ENCODE measurements around the gene PRKCA.

PRKCA gene

DNA sequence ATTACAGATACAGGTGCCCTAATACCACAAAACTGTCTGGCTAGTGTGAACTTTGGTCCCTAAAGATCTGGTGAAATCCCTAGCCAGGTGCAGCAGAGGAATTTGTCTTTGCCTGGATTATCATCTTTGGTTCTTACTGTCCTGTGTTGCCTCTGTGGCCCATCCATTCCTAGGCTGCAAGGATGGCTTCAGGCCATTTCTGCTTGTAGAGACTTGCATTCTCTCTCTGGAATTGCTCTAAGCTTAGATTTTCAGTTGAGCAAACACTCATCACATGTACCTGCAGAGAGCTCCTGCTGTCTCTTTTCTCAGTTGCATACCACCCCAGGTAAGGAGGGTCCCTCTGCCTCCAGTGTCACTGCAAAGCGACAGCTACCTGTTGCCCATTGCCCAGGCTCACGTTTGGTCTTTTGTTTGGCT, 114.9 kb downstream of the PRKCA start:
- Histone ChIP-seq H3K36me3 (replicated peaks) (no peaks in the 10 kb centered on the region), H3K9me3 (no peaks in the 10 kb centered on the region), H3K27me3 (ENCODE audit: low read depth) (no peaks in the 10 kb centered on the region), H3K4me1 (peaks cover 5% of the 10 kb centered on the region), H3K4me3 (no peak overlapping the region)
- in situ Hi-C loops (cut with MboI; ENCODE audit: low sequenced_read_pairs): no loop called here
- no peak for DNase-seq (ENCODE audit: low spot score in 2 of 2)

DNA sequence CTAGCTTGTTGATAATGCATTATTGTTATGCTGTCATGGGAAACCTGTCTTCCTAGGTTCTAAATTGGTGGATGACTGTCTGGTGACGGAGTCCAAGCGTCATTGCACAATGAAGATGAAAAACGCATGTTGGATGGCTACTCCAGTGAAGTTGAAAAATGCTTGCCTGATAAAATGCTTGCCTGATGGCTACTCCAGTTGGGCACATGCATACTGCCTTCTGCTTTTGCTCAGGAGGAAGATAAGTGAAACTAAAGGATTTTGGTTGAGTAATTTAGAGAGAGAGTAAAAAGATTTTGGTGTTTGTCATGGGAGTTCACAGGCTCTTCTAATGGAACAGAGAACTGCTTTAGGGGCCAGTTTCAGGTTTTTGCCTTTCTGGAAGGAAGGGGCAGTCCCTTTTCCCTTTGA, 118.6 kb downstream of the PRKCA start:
- in situ Hi-C loops (cut with MboI; ENCODE audit: low sequenced_read_pairs): no loop called here
- peaks cover 8% of the 10 kb centered on the region for H3K4me1 ChIP-seq
- H3K9me3 ChIP-seq: no peaks in the 10 kb centered on the region
- DNase-seq (ENCODE audit: low spot score in 2 of 2): no peak
- no peaks in the 10 kb centered on the region for H3K36me3 ChIP-seq (replicated peaks)
- H3K4me3 ChIP-seq: no peak overlapping the region
- H3K27me3 ChIP-seq (ENCODE audit: low read depth): no peaks in the 10 kb centered on the region

DNA sequence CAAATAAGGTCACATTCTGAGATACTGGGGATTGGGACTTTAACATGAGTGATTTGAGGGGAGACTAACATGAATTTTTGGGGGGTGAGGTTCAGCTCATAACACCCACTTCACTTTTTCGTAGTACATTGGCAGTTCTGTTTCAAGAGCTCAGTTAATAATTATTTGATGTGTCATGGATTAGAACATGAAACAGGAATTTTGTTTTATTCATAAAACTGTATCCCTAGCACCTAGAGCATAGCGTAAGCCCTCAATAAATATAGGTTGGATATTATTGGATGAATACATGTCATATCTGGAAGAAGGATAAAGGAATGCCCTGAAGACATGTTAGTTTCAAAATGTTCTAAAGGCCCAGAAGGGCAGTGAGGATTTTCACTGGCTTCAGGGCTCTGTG, 119.8 kb downstream of the PRKCA start:
- no peak for DNase-seq (ENCODE audit: low spot score in 2 of 2)
- no peak overlapping the region for H3K4me3 ChIP-seq
- peaks cover 8% of the 10 kb centered on the region for H3K4me1 ChIP-seq
- H3K36me3 ChIP-seq (replicated peaks): no peaks in the 10 kb centered on the region
- in situ Hi-C loops (cut with MboI; ENCODE audit: low sequenced_read_pairs): no loop called here
- H3K27me3 ChIP-seq (ENCODE audit: low read depth): no peaks in the 10 kb centered on the region
- H3K9me3 ChIP-seq: no peaks in the 10 kb centered on the region

DNA sequence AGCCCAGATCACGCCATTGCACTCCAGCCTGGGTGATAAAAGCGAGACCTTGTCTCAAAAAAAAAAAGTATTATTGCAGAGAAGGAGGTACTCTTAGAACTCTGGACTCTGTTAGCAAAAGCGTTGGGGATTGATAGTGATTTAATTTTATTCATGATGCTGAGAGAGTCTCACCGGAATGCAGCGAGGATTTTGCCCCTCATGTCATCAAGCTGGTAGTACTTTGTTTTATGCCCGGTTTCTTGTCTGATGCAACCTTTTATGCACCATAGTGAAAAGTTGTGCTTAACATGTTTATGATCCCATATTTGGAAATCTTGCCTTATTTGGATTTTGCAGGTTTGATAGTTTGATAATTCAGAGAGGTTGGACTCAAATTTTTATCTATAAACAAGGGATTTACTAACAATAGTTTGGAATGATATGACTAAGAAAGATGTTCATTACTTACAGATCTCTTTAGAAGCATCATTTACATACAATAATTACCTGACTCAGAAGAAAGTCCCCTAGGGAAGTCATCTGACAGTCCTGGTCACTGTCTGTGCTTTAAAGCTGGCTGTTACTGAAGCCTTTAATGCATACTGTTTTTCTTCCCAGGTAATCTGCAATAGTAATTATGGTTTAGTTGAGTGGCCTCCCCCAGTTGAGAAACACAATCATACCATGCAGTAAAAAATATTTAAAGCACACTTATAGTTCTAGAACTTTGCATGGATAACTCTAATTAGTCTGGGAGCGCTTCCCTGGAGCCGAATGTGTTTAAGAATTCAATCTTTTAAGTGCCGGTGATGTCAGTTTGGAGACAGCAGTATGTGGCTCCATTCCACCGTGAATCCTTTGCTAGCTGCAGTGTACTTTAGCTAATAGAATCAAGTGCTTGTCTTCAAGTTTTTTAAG, 120.9 kb downstream of the PRKCA start:
- in situ Hi-C loops (cut with MboI; ENCODE audit: low sequenced_read_pairs): no loop called here

GRCh38 chr17:66425756-66426396, 123.5 kb downstream of the PRKCA start:
- Histone ChIP-seq H3K36me3 (replicated peaks) (no peaks in the 10 kb centered on the region), H3K9me3 (no peaks in the 10 kb centered on the region), H3K4me1 (peaks cover 8% of the 10 kb centered on the region), H3K4me3 (no peak overlapping the region), H3K27me3 (ENCODE audit: low read depth) (no peaks in the 10 kb centered on the region)
- DNase-seq (ENCODE audit: low spot score in 2 of 2): no peak
- in situ Hi-C loops (cut with MboI; ENCODE audit: low sequenced_read_pairs): no loop called here

More for the DNA sequence above, 120.9 kb downstream of the PRKCA start:
- Histone ChIP-seq H3K4me1 (peaks cover 8% of the 10 kb centered on the region), H3K9me3 (no peaks in the 10 kb centered on the region), H3K27me3 (ENCODE audit: low read depth) (no peaks in the 10 kb centered on the region), H3K4me3 (no peak overlapping the region), H3K36me3 (replicated peaks) (no peaks in the 10 kb centered on the region)
- no peak for DNase-seq (ENCODE audit: low spot score in 2 of 2)

- peak in 1 of 2 experiments; percentile 12 for DNase-seq (ENCODE audit: low spot score in 2 of 2)
Observed at GRCh38 chr17:66426397-66427033, 124.1 kb downstream of the PRKCA start.

DNA sequence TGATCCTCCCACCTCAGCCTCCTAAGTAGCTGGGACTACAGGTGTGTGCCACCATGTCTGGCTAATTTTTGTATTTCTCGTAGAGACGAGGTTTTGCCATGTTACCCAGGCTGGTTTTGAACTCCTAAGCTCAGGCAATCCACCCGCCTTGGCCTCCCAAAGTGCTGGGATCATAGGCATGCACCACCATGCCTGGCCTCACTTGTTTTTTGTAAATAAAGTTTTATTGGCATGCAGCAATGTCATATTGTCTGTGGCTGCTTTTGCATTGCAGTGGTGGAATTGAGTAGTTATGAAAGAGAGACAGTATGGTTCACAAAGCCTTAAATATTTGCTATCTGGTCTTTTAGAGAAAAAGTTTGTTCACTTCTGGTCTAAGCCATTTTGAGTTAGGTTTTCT, 124.7 kb downstream of the PRKCA start:
- no peaks in the 10 kb centered on the region for H3K9me3 ChIP-seq
- DNase-seq (ENCODE audit: low spot score in 2 of 2): no peak
- no peak overlapping the region for H3K4me3 ChIP-seq
- H3K4me1 ChIP-seq: peaks cover 13% of the 10 kb centered on the region
- no peaks in the 10 kb centered on the region for H3K36me3 ChIP-seq (replicated peaks)
- in situ Hi-C loops (cut with MboI; ENCODE audit: low sequenced_read_pairs): no loop called here
- H3K27me3 ChIP-seq (ENCODE audit: low read depth): no peaks in the 10 kb centered on the region

More at GRCh38 chr17:66426397-66427033, 124.1 kb downstream of the PRKCA start:
- Histone ChIP-seq H3K36me3 (replicated peaks) (no peaks in the 10 kb centered on the region), H3K4me3 (no peak overlapping the region), H3K4me1 (peaks cover 12% of the 10 kb centered on the region), H3K9me3 (no peaks in the 10 kb centered on the region), H3K27me3 (ENCODE audit: low read depth) (no peaks in the 10 kb centered on the region)
- in situ Hi-C loops (cut with MboI; ENCODE audit: low sequenced_read_pairs): no loop called here

GRCh38 chr17:66429680-66430079, 127.3 kb downstream of the PRKCA start:
- in situ Hi-C loops (cut with MboI; ENCODE audit: low sequenced_read_pairs): no loop called here
- H3K27me3 ChIP-seq (ENCODE audit: low read depth): no peaks in the 10 kb centered on the region
- no peak for DNase-seq (ENCODE audit: low spot score in 2 of 2)
- peaks cover 10% of the 10 kb centered on the region for H3K4me1 ChIP-seq
- H3K4me3 ChIP-seq: no peak overlapping the region
- H3K36me3 ChIP-seq (replicated peaks): no peaks in the 10 kb centered on the region
- no peaks in the 10 kb centered on the region for H3K9me3 ChIP-seq

- peak in 1 of 2 experiments; percentile 13 for DNase-seq (ENCODE audit: low spot score in 2 of 2)
- no peak overlapping the region for H3K4me3 ChIP-seq
- peaks cover 10% of the 10 kb centered on the region for H3K4me1 ChIP-seq
- H3K9me3 ChIP-seq: no peaks in the 10 kb centered on the region
- in situ Hi-C loops (cut with MboI; ENCODE audit: low sequenced_read_pairs): no loop called here
- H3K27me3 ChIP-seq (ENCODE audit: low read depth): no peaks in the 10 kb centered on the region
- no peaks in the 10 kb centered on the region for H3K36me3 ChIP-seq (replicated peaks)
Observed at GRCh38 chr17:66430846-66431795, 128.7 kb downstream of the PRKCA start.

- DNase-seq (ENCODE audit: low spot score in 2 of 2): no peak
- Histone ChIP-seq H3K9me3 (no peaks in the 10 kb centered on the region), H3K27me3 (ENCODE audit: low read depth) (no peaks in the 10 kb centered on the region), H3K4me1 (peaks cover 10% of the 10 kb centered on the region), H3K36me3 (replicated peaks) (no peaks in the 10 kb centered on the region), H3K4me3 (no peak overlapping the region)
- in situ Hi-C loops (cut with MboI; ENCODE audit: low sequenced_read_pairs): no loop called here
Observed at GRCh38 chr17:66431910-66432309, 129.5 kb downstream of the PRKCA start.

- no peaks in the 10 kb centered on the region for H3K9me3 ChIP-seq
- no peak overlapping the region for H3K4me3 ChIP-seq
- no peaks in the 10 kb centered on the region for H3K27me3 ChIP-seq (ENCODE audit: low read depth)
- in situ Hi-C loops (cut with MboI; ENCODE audit: low sequenced_read_pairs): no loop called here
- H3K36me3 ChIP-seq (replicated peaks): no peaks in the 10 kb centered on the region
- H3K4me1 ChIP-seq: peaks cover 10% of the 10 kb centered on the region
- no peak for DNase-seq (ENCODE audit: low spot score in 2 of 2)
Observed at GRCh38 chr17:66432411-66432957, 130.1 kb downstream of the PRKCA start.

DNA sequence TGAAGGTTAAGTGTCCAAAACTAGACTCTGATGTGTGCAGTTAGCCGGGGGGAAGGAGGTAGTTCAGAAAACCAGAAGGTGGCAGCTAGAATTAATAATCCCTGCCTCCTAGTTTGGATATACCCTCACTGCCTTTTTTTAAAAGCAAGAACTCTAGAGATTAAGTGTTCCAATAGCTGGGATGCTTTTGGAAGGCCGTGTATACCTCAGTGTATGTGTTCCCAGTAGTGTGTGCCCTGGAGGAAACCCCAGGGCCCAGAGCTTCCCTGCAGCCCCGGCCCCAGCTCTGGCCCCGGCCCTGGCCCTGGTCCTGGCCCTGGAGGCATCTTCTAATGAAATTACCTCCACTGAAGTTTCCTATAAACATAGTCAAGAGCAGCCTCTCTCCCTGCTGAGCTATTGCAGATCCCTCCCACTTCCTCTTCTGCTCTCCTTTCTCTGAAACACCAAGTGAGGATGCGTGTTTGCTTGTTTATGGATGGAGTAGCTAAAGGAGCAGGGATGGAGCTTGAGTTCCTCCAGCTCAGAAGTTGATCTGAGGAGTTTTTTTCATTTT, 130.7 kb downstream of the PRKCA start:
- Histone ChIP-seq H3K27me3 (ENCODE audit: low read depth) (no peaks in the 10 kb centered on the region), H3K9me3 (no peaks in the 10 kb centered on the region), H3K36me3 (replicated peaks) (no peaks in the 10 kb centered on the region), H3K4me3 (no peak overlapping the region), H3K4me1 (peaks cover 10% of the 10 kb centered on the region)
- in situ Hi-C loops (cut with MboI; ENCODE audit: low sequenced_read_pairs): no loop called here
- DNase-seq (ENCODE audit: low spot score in 2 of 2): no peak

DNA sequence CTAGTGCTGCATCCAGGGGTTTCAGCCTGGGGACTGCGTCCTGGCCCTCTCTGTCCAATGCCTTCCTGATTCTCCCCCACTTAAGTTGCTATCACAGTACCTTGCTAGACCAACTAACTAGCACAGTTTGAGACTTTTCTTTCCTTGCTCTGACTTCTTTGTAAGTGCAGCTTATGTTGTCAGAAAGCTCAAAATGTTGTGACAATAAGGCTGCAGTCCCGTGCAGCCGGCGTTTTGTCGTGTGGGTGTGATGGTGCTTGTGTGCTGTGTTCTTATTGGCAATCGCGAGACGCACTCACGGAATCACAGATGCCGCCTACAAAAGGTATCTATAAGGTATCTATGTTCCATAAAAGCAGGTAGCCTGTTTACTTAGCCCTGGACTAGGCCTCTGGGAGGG, 132.8 kb downstream of the PRKCA start:
- H3K9me3 ChIP-seq: no peaks in the 10 kb centered on the region
- H3K27me3 ChIP-seq (ENCODE audit: low read depth): no peaks in the 10 kb centered on the region
- H3K4me1 ChIP-seq: peaks cover 10% of the 10 kb centered on the region
- no peak for DNase-seq (ENCODE audit: low spot score in 2 of 2)
- no peak overlapping the region for H3K4me3 ChIP-seq
- H3K36me3 ChIP-seq (replicated peaks): no peaks in the 10 kb centered on the region
- in situ Hi-C loops (cut with MboI; ENCODE audit: low sequenced_read_pairs): no loop called here
